Effector memory CD8-positive, alpha-beta T cell (primary cell): ENCODE data around the gene RLBP1.
A peak's percentile ranks its signal among the peaks of the same experiment; 100 is the strongest.

ENCODE experiments used
- ATAC-seq: fragments of 150-1000 bp; cut with Tn5 transposase; replicated peaks from 2 replicates; pipeline ENCODE4 v1.10.0; 2021; ENCODE audit warnings: mild to moderate bottlenecking, moderate library complexity
- DNase-seq, 3 experiments: peaks; one replicate each; pipeline ENCODE4 v3.0.0; 2021
- H3K27ac Mint-ChIP-seq, 2 donors: one replicate each; pipeline ENCODE4 v1.8.0; 2022; ENCODE audit warnings: mild to moderate bottlenecking in 2 of 2, mixed read lengths in 2 of 2, moderate library complexity in 2 of 2
- H3K27me3 Mint-ChIP-seq, 2 donors: one replicate each; pipeline ENCODE4 v1.8.0; 2022; ENCODE audit warnings: mixed read lengths in 2 of 2
- H3K36me3 Mint-ChIP-seq: one replicate; pipeline ENCODE4 v1.8.0; 2022; ENCODE audit warnings: mild to moderate bottlenecking, moderate library complexity, mixed read lengths; ENCODE audit not compliant: insufficient read depth
- H3K4me1 Mint-ChIP-seq, 2 donors: one replicate each; pipeline ENCODE4 v1.8.0; 2022; ENCODE audit warnings: low read depth in 2 of 2, mixed read lengths in 2 of 2
- H3K4me3 Mint-ChIP-seq, 2 donors: one replicate each; pipeline ENCODE4 v1.8.0; 2022; ENCODE audit warnings: mild to moderate bottlenecking in 2 of 2, mixed read lengths in 2 of 2, moderate library complexity in 2 of 2
- H3K9me3 Mint-ChIP-seq, 2 donors: one replicate each; pipeline ENCODE4 v1.8.0; 2022; ENCODE audit warnings: mixed read lengths in 2 of 2

RLBP1 gene

GRCh38 chr15:89199746-89200145, 21.6 kb downstream of the RLBP1 start:
- Mint-ChIP-seq H3K27ac (no peak overlapping the region), H3K4me3 (no peak overlapping the region), H3K36me3 (peaks cover 6% of the 10 kb centered on the region), H3K4me1 (peaks cover 12 to 15% of the 10 kb centered on the region in 2 donors), H3K27me3 (no peaks in the 10 kb centered on the region), H3K9me3 (no peaks in the 10 kb centered on the region)
- DNase-seq: no peak
- ATAC-seq: no peak

GRCh38 chr15:89198934-89199333, 22.4 kb downstream of the RLBP1 start:
- Mint-ChIP-seq H3K27me3 (no peaks in the 10 kb centered on the region), H3K27ac (no peak overlapping the region), H3K4me1 (peaks cover 6 to 7% of the 10 kb centered on the region in 2 donors), H3K4me3 (no peak overlapping the region), H3K9me3 (no peaks in the 10 kb centered on the region), H3K36me3 (peaks cover 12% of the 10 kb centered on the region)
- ATAC-seq (no peak), DNase-seq (no peak)

- Mint-ChIP-seq H3K27ac (peak overlapping the region in 1 of 2 donors; percentile 8), H3K9me3 (no peaks in the 10 kb centered on the region), H3K4me3 (no peak overlapping the region), H3K4me1 (no peaks in the 10 kb centered on the region), H3K27me3 (no peaks in the 10 kb centered on the region), H3K36me3 (peaks cover 20% of the 10 kb centered on the region)
- ATAC-seq (no peak), DNase-seq (no peak)
Observed at GRCh38 chr15:89198196-89198595, 23.2 kb downstream of the RLBP1 start.

- no peaks in the 10 kb centered on the region for H3K27me3 Mint-ChIP-seq
- H3K4me1 Mint-ChIP-seq: no peaks in the 10 kb centered on the region
- no peak overlapping the region for H3K4me3 Mint-ChIP-seq
- no peaks in the 10 kb centered on the region for H3K9me3 Mint-ChIP-seq
- peaks cover 23% of the 10 kb centered on the region for H3K36me3 Mint-ChIP-seq
- ATAC-seq (no peak), DNase-seq (no peak)
- peak overlapping the region; percentile 7 to 24 for H3K27ac Mint-ChIP-seq
Observed at GRCh38 chr15:89197503-89197971, 23.8 kb downstream of the RLBP1 start.

- ATAC-seq (no peak), DNase-seq (no peak)
- H3K36me3 Mint-ChIP-seq: peaks cover 23% of the 10 kb centered on the region
- H3K27ac Mint-ChIP-seq: peak overlapping the region; percentile 7 to 24
- H3K9me3 Mint-ChIP-seq: no peaks in the 10 kb centered on the region
- H3K4me3 Mint-ChIP-seq: no peak overlapping the region
- no peaks in the 10 kb centered on the region for H3K27me3 Mint-ChIP-seq
- H3K4me1 Mint-ChIP-seq: peaks cover 0 to 2% of the 10 kb centered on the region in 2 donors
Observed at GRCh38 chr15:89196994-89197393, 24.4 kb downstream of the RLBP1 start.

- Mint-ChIP-seq H3K4me1 (peaks cover 0 to 3% of the 10 kb centered on the region in 2 donors), H3K4me3 (no peak overlapping the region), H3K9me3 (no peaks in the 10 kb centered on the region), H3K27ac (peak overlapping the region in 1 of 2 donors; percentile 49), H3K27me3 (no peaks in the 10 kb centered on the region), H3K36me3 (peaks cover 28% of the 10 kb centered on the region)
- no peak for DNase-seq
- no peak for ATAC-seq
Observed at GRCh38 chr15:89196241-89196640, 25.1 kb downstream of the RLBP1 start.

GRCh38 chr15:89195836-89196235, 25.5 kb downstream of the RLBP1 start:
- no peak overlapping the region for H3K4me3 Mint-ChIP-seq
- H3K4me1 Mint-ChIP-seq: peaks cover 0 to 3% of the 10 kb centered on the region in 2 donors
- peak overlapping the region in 1 of 2 donors; percentile 49 for H3K27ac Mint-ChIP-seq
- no peaks in the 10 kb centered on the region for H3K9me3 Mint-ChIP-seq
- DNase-seq (no peak), ATAC-seq (no peak)
- H3K36me3 Mint-ChIP-seq: peaks cover 32% of the 10 kb centered on the region
- H3K27me3 Mint-ChIP-seq: no peaks in the 10 kb centered on the region

GRCh38 chr15:89194608-89195007, 26.8 kb downstream of the RLBP1 start:
- Mint-ChIP-seq H3K9me3 (no peaks in the 10 kb centered on the region), H3K36me3 (peaks cover 33% of the 10 kb centered on the region), H3K27ac (no peak overlapping the region), H3K4me3 (no peak overlapping the region), H3K4me1 (peaks cover 0 to 3% of the 10 kb centered on the region in 2 donors), H3K27me3 (no peaks in the 10 kb centered on the region)
- no peak for DNase-seq
- no peak for ATAC-seq

GRCh38 chr15:89192766-89193165, 28.6 kb downstream of the RLBP1 start:
- ATAC-seq (no peak), DNase-seq (no peak)
- Mint-ChIP-seq H3K4me1 (peaks cover 0 to 3% of the 10 kb centered on the region in 2 donors), H3K36me3 (peaks cover 45% of the 10 kb centered on the region), H3K4me3 (no peak overlapping the region), H3K27me3 (no peaks in the 10 kb centered on the region), H3K27ac (peak overlapping the region in 1 of 2 donors; percentile 38), H3K9me3 (no peaks in the 10 kb centered on the region)

- Mint-ChIP-seq H3K4me3 (no peak overlapping the region), H3K4me1 (peaks cover 0 to 3% of the 10 kb centered on the region in 2 donors), H3K27ac (no peak overlapping the region), H3K36me3 (peaks cover 47% of the 10 kb centered on the region), H3K27me3 (no peaks in the 10 kb centered on the region), H3K9me3 (no peaks in the 10 kb centered on the region)
- DNase-seq (no peak), ATAC-seq (no peak)
Observed at GRCh38 chr15:89192136-89192535, 29.2 kb downstream of the RLBP1 start.

- Mint-ChIP-seq H3K27me3 (no peaks in the 10 kb centered on the region), H3K4me1 (peaks cover 0 to 3% of the 10 kb centered on the region in 2 donors), H3K27ac (peak overlapping the region in 1 of 2 donors; percentile 38), H3K4me3 (no peak overlapping the region), H3K9me3 (no peaks in the 10 kb centered on the region), H3K36me3 (peaks cover 37% of the 10 kb centered on the region)
- ATAC-seq: no peak
- DNase-seq: no peak
Observed at GRCh38 chr15:89187986-89188514, 33.3 kb downstream of the RLBP1 start.

- H3K27me3 Mint-ChIP-seq: no peaks in the 10 kb centered on the region
- H3K9me3 Mint-ChIP-seq: no peaks in the 10 kb centered on the region
- peaks cover 35% of the 10 kb centered on the region for H3K36me3 Mint-ChIP-seq
- no peak overlapping the region for H3K27ac Mint-ChIP-seq
- no peak overlapping the region for H3K4me3 Mint-ChIP-seq
- no peak for DNase-seq
- H3K4me1 Mint-ChIP-seq: peaks cover 0 to 3% of the 10 kb centered on the region in 2 donors
- ATAC-seq: no peak
Observed at GRCh38 chr15:89187301-89187985, 33.9 kb downstream of the RLBP1 start.

- Mint-ChIP-seq H3K36me3 (peaks cover 35% of the 10 kb centered on the region), H3K4me3 (no peak overlapping the region), H3K27ac (no peak overlapping the region), H3K9me3 (no peaks in the 10 kb centered on the region), H3K27me3 (no peaks in the 10 kb centered on the region), H3K4me1 (no peaks in the 10 kb centered on the region)
- ATAC-seq: no peak
- no peak for DNase-seq
Observed at GRCh38 chr15:89186803-89187202, 34.6 kb downstream of the RLBP1 start.

GRCh38 chr15:89184886-89185526, 36.4 kb downstream of the RLBP1 start:
- Mint-ChIP-seq H3K9me3 (no peaks in the 10 kb centered on the region), H3K27me3 (no peaks in the 10 kb centered on the region), H3K36me3 (peaks cover 25% of the 10 kb centered on the region), H3K27ac (no peak overlapping the region), H3K4me1 (no peaks in the 10 kb centered on the region), H3K4me3 (no peak overlapping the region)
- ATAC-seq (no peak), DNase-seq (no peak)
